GM21528 (cell line): ENCODE measurements around the gene MAP3K3.

Experiments used
- ATAC-seq: cut with Tn5 transposase; IDR thresholded peaks from one replicate; pipeline ENCODE4 v1.9.1; 2021; ENCODE audit warnings: mild to moderate bottlenecking, moderate library complexity; ENCODE audit not compliant: unreplicated experiment, low FRiP score

The MAP3K3 gene

GRCh38 chr17:63621684-63622573, at the start of gene MAP3K3:
TSS of gene MAP3K3 (plus strand) at chr17:63622417. CDS start at chr17:63622760, 343 bp downstream.
- ATAC-seq, result peak; percentile 92

- no peak for ATAC-seq
Observed at GRCh38 chr17:63573634-63574033, 48.6 kb upstream of the MAP3K3 start.

GRCh38 chr17:63578027-63578768, 44.0 kb upstream of the MAP3K3 start:
- ATAC-seq, result no peak

GRCh38 chr17:63578769-63579111, 43.5 kb upstream of the MAP3K3 start:
- no peak for ATAC-seq

- no peak for ATAC-seq
Observed at GRCh38 chr17:63579633-63580032, 42.6 kb upstream of the MAP3K3 start.

GRCh38 chr17:63587770-63588169, 34.4 kb upstream of the MAP3K3 start:
- ATAC-seq, result no peak

GRCh38 chr17:63588797-63589196, 33.4 kb upstream of the MAP3K3 start:
- no peak for ATAC-seq

- no peak for ATAC-seq
Observed at GRCh38 chr17:63589646-63590045, 32.6 kb upstream of the MAP3K3 start.

GRCh38 chr17:63592797-63593196, 29.4 kb upstream of the MAP3K3 start:
- no peak for ATAC-seq

GRCh38 chr17:63595132-63595531, 27.1 kb upstream of the MAP3K3 start:
- no peak for ATAC-seq

GRCh38 chr17:63596856-63597586, 25.2 kb upstream of the MAP3K3 start:
- no peak for ATAC-seq

GRCh38 chr17:63598281-63598680, 23.9 kb upstream of the MAP3K3 start:
- ATAC-seq, result no peak

GRCh38 chr17:63600569-63601438, 21.4 kb upstream of the MAP3K3 start, which contains the start of gene TACO1:
TSS of gene TACO1 (plus strand) at chr17:63600895. CDS start at chr17:63601084, 189 bp downstream.
- ATAC-seq, result peak; percentile 95

- ATAC-seq, result peak; percentile 20
Observed at GRCh38 chr17:63601439-63602371, 20.5 kb upstream of the MAP3K3 start.

- ATAC-seq, result no peak
Observed at GRCh38 chr17:63609816-63610573, 12.2 kb upstream of the MAP3K3 start.

GRCh38 chr17:63610854-63611253, 11.4 kb upstream of the MAP3K3 start:
- no peak for ATAC-seq

- ATAC-seq, result no peak
Observed at GRCh38 chr17:63611354-63611753, 10.9 kb upstream of the MAP3K3 start.

GRCh38 chr17:63613663-63614062, 8.6 kb upstream of the MAP3K3 start:
- ATAC-seq, result no peak
